ENCODE data around the gene MAML2.

DNA sequence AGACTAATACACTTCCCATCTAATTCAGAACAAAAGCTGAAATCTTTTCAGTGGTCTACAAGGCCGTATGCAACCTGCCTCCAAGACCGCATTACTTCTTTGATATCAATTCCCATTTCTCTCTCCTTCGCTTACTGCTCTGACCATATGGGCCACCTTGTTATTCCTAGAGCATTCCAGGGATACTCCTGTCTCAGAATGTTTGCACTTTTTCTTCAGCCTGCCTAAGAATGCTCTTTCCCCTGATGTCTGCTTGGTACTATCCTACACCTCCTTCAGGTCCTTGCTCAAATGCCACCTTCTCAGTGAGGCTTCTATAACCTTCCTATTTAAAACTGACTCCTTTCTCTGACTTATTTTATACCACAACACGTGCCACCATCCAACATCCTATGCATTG lies 71.2 kb downstream of the MAML2 start:
- no peak for TF ChIP-seq POLR2A (IDR thresholded peaks at IDR 0.05)
- TF ChIP-seq CTCF (IDR thresholded peaks at IDR 0.05 in 8 of 11, conservative IDR thresholded peaks at IDR 0.05 in 3 of 11): no peak

All from spleen (tissue), 7 donors.